Activated gamma-delta T cell treated with Interleukin-2 at 50 U/mL for 16 hours (primary cell): ENCODE results near the gene TNFAIP8.

Source experiments
- DNase-seq: peaks from one replicate; pipeline ENCODE4 v3.0.0-alpha.2; 2020

The TNFAIP8 gene

GRCh38 chr5:119330367-119331183, 25.2 kb upstream of the TNFAIP8 start:
- peak; percentile 36 for DNase-seq

- DNase-seq: no peak
These were observed 24.2 kb upstream of the TNFAIP8 start for GRCh38 chr5:119331566-119332095.

GRCh38 chr5:119332208-119332607, 23.6 kb upstream of the TNFAIP8 start:
- DNase-seq: no peak

- no peak for DNase-seq
These were observed 22.8 kb upstream of the TNFAIP8 start for GRCh38 chr5:119332978-119333401.

- no peak for DNase-seq
These were observed 22.4 kb upstream of the TNFAIP8 start for GRCh38 chr5:119333421-119333851.

- DNase-seq: no peak
These were observed 20.6 kb upstream of the TNFAIP8 start for GRCh38 chr5:119335261-119335677.

- no peak for DNase-seq
These were observed 19.6 kb upstream of the TNFAIP8 start for GRCh38 chr5:119336262-119336661.

GRCh38 chr5:119336845-119337580, 18.8 kb upstream of the TNFAIP8 start:
- DNase-seq: no peak

- DNase-seq: no peak
These were observed 17.4 kb upstream of the TNFAIP8 start for GRCh38 chr5:119338326-119338946.

GRCh38 chr5:119339344-119339743, 16.5 kb upstream of the TNFAIP8 start:
- no peak for DNase-seq

GRCh38 chr5:119339965-119340364, 15.9 kb upstream of the TNFAIP8 start:
- no peak for DNase-seq

GRCh38 chr5:119340597-119341218, 15.1 kb upstream of the TNFAIP8 start:
- DNase-seq: peak; percentile 47

- DNase-seq: no peak
These were observed 14.1 kb upstream of the TNFAIP8 start for GRCh38 chr5:119341452-119342349.

GRCh38 chr5:119342406-119342805, 13.4 kb upstream of the TNFAIP8 start:
- no peak for DNase-seq

GRCh38 chr5:119343052-119343451, 12.8 kb upstream of the TNFAIP8 start:
- no peak for DNase-seq

GRCh38 chr5:119343766-119344165, 12.1 kb upstream of the TNFAIP8 start:
- DNase-seq: peak; percentile 47

- no peak for DNase-seq
These were observed 11.6 kb upstream of the TNFAIP8 start for GRCh38 chr5:119344231-119344630.

GRCh38 chr5:119345861-119346260, 10.0 kb upstream of the TNFAIP8 start:
- DNase-seq: no peak

GRCh38 chr5:119346394-119346793, 9.4 kb upstream of the TNFAIP8 start:
- DNase-seq: no peak

GRCh38 chr5:119347574-119347973, 8.2 kb upstream of the TNFAIP8 start:
- DNase-seq: no peak

GRCh38 chr5:119347991-119348390, 7.8 kb upstream of the TNFAIP8 start:
- no peak for DNase-seq

GRCh38 chr5:119353213-119353612, 2.6 kb upstream of the TNFAIP8 start:
- DNase-seq: no peak
